Nephron (organoid): ENCODE results near the gene PLPP3.

Experiments used
- H3K27ac Mint-ChIP-seq, 3 experiments: 2 replicates each; pipeline ENCODE4 v1.8.0; 2020; ENCODE audit warnings: mixed read lengths in 3 of 3, mild to moderate bottlenecking in 2 of 3, moderate library complexity in 1 of 3
- H3K27me3 Mint-ChIP-seq: 2 replicates; pipeline ENCODE4 v1.8.0; 2021; ENCODE audit warnings: low read depth, mild to moderate bottlenecking, moderate library complexity, mixed read lengths
- H3K36me3 Mint-ChIP-seq: 2 replicates; pipeline ENCODE4 v1.8.0; 2020; ENCODE audit warnings: low read depth, mixed read lengths
- H3K4me1 Mint-ChIP-seq: 2 replicates; pipeline ENCODE4 v1.8.0; 2020; ENCODE audit warnings: mixed read lengths
- H3K4me3 Mint-ChIP-seq, 3 experiments: 2 replicates each; pipeline ENCODE4 v1.8.0; 2020; ENCODE audit warnings: mild to moderate bottlenecking in 3 of 3, mixed read lengths in 3 of 3, moderate library complexity in 2 of 3
- H3K9me3 Mint-ChIP-seq: 2 replicates; pipeline ENCODE4 v1.8.0; 2020; ENCODE audit warnings: mixed read lengths
- CTCF ChIP-seq, 3 experiments: fragments of 200-600 bp; sonication (generic); IDR thresholded peaks; one replicate each; pipeline ENCODE4 v1.5.0; 2021; ENCODE audit warnings: antibody characterized with exemption in 3 of 3; ENCODE audit not compliant: unreplicated experiment in 3 of 3

Gene PLPP3

GRCh38 chr1:56573311-56573710, 6.1 kb downstream of the PLPP3 start:
- Mint-ChIP-seq H3K9me3 (no peaks in the 10 kb centered on the region), H3K27me3 (no peaks in the 10 kb centered on the region), H3K36me3 (peaks cover 14% of the 10 kb centered on the region), H3K4me1 (peaks cover 65% of the 10 kb centered on the region), H3K27ac (peak overlapping the region in 1 of 3 experiments; percentile 6), H3K4me3 (peak overlapping the region; percentile 14 to 71 (median 56))
- TF ChIP-seq CTCF (IDR thresholded peaks at IDR 0.05; ENCODE audit: unreplicated experiment in 3 of 3), result no peak

GRCh38 chr1:56572334-56573050, 6.9 kb downstream of the PLPP3 start:
- no peaks in the 10 kb centered on the region for H3K27me3 Mint-ChIP-seq
- TF ChIP-seq CTCF (IDR thresholded peaks at IDR 0.05; ENCODE audit: unreplicated experiment in 3 of 3), result no peak

GRCh38 chr1:56571448-56571847, 7.9 kb downstream of the PLPP3 start:
- no peak overlapping the region for H3K4me3 Mint-ChIP-seq
- H3K4me1 Mint-ChIP-seq, result peaks cover 63% of the 10 kb centered on the region
- TF ChIP-seq CTCF (IDR thresholded peaks at IDR 0.05; ENCODE audit: unreplicated experiment in 3 of 3), result no peak
- H3K27ac Mint-ChIP-seq, result peak overlapping the region in 2 of 3 experiments; percentile 34 to 55
- no peaks in the 10 kb centered on the region for H3K27me3 Mint-ChIP-seq
- peaks cover 18% of the 10 kb centered on the region for H3K36me3 Mint-ChIP-seq
- H3K9me3 Mint-ChIP-seq, result no peaks in the 10 kb centered on the region

More at GRCh38 chr1:56572334-56573050, 6.9 kb downstream of the PLPP3 start:
- H3K9me3 Mint-ChIP-seq, result no peaks in the 10 kb centered on the region
- peaks cover 69% of the 10 kb centered on the region for H3K4me1 Mint-ChIP-seq
- peak overlapping the region in 2 of 3 experiments; percentile 20 to 62 for H3K4me3 Mint-ChIP-seq
- H3K36me3 Mint-ChIP-seq, result peaks cover 18% of the 10 kb centered on the region
- no peak overlapping the region for H3K27ac Mint-ChIP-seq

- H3K27me3 Mint-ChIP-seq, result no peaks in the 10 kb centered on the region
- peaks cover 18% of the 10 kb centered on the region for H3K36me3 Mint-ChIP-seq
- peaks cover 66% of the 10 kb centered on the region for H3K4me1 Mint-ChIP-seq
- H3K4me3 Mint-ChIP-seq, result no peak overlapping the region
- no peaks in the 10 kb centered on the region for H3K9me3 Mint-ChIP-seq
- H3K27ac Mint-ChIP-seq, result peak overlapping the region; percentile 9 to 55 (median 34)
- no peak for TF ChIP-seq CTCF (IDR thresholded peaks at IDR 0.05; ENCODE audit: unreplicated experiment in 3 of 3)
Measured at GRCh38 chr1:56570924-56571372, 8.4 kb downstream of the PLPP3 start.

GRCh38 chr1:56569661-56570060, 9.7 kb downstream of the PLPP3 start:
- Mint-ChIP-seq H3K4me1 (peaks cover 65% of the 10 kb centered on the region), H3K27me3 (no peaks in the 10 kb centered on the region), H3K36me3 (peaks cover 18% of the 10 kb centered on the region), H3K4me3 (peak overlapping the region in 1 of 3 experiments; percentile 6), H3K9me3 (no peaks in the 10 kb centered on the region), H3K27ac (peak overlapping the region; percentile 3 to 68 (median 62))
- TF ChIP-seq CTCF (IDR thresholded peaks at IDR 0.05; ENCODE audit: unreplicated experiment in 3 of 3), result no peak

GRCh38 chr1:56566994-56567393, 12.4 kb downstream of the PLPP3 start:
- H3K36me3 Mint-ChIP-seq, result peaks cover 12% of the 10 kb centered on the region
- no peak overlapping the region for H3K4me3 Mint-ChIP-seq
- TF ChIP-seq CTCF (IDR thresholded peaks at IDR 0.05; ENCODE audit: unreplicated experiment in 3 of 3), result no peak
- H3K27me3 Mint-ChIP-seq, result no peaks in the 10 kb centered on the region
- no peaks in the 10 kb centered on the region for H3K9me3 Mint-ChIP-seq
- peak overlapping the region; percentile 39 to 82 (median 61) for H3K27ac Mint-ChIP-seq
- peaks cover 71% of the 10 kb centered on the region for H3K4me1 Mint-ChIP-seq
